HG03565 (cell line): ENCODE measurements around the gene CFAP74.
"Not testable (repeated sequence)": the region's sequence is repeated elsewhere in the genome, so short reads cannot be mapped to it uniquely, and the experiment has no call there.

Experiments
- ATAC-seq: cut with Tn5 transposase; IDR thresholded peaks from one replicate; pipeline ENCODE4 v1.9.1; 2021; ENCODE audit warnings: mild to moderate bottlenecking, moderate library complexity; ENCODE audit not compliant: unreplicated experiment

The CFAP74 gene

DNA sequence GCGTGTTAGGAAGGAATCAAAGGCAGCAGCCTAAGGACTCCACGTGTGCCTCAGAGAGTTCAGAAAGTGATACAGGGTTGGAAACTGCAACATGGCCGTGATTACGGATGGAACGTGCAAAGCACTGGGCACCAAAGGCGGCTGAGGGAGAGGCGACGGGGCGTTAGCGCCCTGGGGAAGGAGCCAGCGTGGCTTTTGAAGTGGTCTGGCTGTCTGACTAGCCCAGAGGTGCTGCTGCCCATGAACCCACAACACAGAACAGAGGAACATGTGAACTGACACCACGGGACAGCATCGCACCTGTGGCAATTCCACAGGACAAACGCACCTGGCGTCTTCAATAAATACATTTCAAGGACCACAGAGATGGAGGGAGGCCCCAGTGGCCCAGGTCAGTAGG is 66.5 kb downstream of the CFAP74 start:
- no peak for ATAC-seq

DNA sequence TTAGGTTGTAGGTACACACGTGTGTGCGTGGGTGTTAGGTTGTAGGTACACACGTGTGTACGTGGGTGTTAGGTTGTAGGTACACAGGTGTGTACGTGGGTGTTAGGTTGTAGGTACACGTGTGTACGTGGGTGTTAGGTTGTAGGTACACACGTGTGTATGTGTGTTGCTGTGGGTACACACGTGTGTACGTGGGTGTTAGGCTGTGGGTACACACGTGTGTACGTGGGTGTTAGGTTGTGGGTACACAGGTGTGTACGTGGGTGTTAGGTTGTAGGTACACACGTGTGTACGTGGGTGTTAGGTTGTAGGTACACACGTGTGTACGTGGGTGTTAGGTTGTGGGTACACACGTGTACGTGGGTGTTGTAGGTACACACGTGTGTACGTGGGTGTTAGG is 68.7 kb downstream of the CFAP74 start:
- not testable (repeated sequence) for ATAC-seq

DNA sequence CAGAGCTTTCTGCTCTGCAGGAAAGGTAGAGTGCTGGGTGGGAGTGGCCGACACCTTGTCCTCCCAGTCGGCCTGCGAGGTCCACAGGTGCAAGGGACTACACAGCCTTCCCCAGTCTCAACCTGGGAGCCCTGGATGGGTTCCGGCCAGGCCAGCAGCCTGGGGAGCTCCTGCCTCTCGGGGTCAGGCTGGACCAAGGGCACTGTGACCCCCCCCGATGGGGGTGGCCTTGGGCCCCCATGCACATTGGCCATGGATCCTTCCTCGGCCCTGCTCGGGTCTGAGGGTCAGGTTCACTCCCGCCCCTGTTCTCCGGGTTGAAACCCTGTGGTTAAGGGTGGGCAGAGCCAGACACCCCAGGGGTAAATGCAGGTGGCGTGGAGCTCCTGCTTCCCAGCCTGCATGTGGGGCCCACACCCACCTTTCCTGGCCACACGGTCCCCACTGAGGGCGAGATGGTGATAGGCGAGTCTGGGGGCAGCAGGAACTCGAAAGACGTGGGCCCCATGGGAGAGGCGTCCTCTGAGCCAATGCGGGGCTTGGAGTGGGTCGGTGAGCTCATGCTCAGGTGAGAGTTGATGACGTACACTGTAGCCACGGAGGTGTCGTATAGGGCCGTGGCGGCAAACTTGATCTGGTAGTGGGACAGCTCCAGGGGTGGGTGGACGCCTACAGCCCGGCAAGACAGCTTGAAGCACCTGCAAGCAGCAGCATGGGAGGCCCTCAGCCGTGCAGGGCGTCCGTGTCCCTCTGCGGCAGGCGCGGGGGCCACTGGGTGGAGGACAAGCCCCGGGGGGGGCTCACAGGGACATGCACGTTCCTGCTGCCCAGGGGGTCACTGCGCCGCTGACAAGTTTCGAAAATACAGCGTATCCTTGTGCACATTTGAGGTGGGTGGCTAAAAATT is 73.7 kb downstream of the CFAP74 start:
- no peak for ATAC-seq

DNA sequence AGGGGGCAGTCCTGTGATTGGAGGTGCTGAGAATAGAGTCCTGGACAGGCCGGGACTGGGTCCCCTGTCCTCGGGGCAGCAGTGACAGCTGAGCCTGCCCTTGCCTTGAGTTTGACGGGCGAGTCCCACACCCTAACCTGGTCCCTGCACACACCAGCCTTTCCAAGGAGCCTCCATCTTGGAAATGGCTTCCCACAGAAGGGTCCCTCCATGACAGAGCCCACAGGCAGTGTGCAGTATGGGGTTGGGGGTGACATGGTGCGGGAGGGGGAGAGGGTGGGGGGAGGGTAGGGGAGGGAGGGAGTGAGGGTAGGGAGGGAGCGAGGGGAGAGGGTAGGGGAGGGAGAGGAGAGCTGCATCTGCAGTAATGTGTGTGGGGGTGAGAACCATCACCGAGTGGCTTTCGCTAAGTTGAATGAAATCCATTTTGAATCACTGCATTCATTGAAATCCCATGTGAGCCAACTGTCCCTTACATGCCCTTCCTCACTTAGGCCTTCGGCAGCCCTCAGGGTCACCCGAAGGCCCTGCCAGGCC is 74.4 kb downstream of the CFAP74 start:
- no peak for ATAC-seq

DNA sequence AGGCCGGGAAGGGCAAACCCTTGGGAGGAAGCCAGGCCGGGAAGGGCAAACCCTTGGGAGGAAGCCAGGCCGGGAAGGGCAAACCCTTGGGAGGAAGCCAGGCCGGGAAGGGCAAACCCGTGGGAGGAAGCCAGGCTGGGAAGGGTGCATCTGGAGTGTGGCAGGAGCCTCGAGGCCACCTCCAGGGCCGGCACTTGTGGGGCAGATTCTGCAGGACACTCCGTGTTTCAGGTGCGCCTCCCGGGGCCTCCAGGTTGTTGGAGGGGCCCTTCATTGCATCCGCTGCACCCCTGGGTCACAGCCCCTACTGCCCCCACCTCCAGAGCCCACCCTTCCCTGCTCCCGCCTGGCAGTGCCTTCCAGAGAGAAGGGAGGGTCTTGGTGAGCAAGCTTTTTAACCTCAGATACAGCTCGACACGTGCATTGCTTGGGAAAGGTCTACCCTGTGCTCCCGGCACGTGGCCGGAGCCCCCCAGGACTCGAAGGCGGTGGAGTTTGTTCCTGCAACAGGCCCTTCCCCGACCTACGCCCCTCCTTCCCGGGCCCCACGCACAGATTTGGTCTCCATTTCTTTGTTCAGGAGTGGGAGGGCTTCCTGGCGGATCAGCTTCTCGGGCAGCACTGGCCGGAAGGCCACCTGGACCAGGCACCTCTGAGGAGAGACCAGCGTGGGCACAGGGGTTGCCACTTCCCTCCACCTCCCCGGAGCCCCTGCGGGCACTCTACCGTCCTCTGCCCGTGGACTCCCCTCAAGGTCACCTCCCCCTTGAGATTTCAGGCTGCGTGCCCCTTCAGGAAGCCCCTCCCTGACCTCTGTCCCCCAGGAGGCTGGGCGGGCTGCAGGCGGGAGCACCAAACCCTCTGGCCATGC is 75.1 kb downstream of the CFAP74 start:
- no peak for ATAC-seq

DNA sequence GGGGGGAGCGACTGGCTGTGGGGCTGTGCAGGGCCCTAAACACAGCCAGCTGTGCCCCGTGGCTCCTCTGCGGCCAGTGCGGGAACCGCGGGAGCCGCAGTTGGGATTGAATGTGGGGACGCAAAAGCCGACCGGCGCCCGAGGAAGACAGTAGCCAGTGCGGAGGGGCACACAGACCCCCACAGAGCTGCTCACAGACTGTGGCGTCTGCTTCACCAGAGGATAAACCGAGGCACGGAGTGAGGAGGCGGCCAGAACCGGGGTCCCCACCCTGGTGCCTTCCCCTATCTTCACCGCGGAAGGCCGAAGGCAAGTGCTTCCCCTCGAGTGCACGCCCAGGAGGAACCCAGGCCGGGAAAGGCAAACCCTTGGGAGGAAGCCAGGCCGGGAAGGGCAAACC is 75.8 kb downstream of the CFAP74 start:
- ATAC-seq, result no peak

DNA sequence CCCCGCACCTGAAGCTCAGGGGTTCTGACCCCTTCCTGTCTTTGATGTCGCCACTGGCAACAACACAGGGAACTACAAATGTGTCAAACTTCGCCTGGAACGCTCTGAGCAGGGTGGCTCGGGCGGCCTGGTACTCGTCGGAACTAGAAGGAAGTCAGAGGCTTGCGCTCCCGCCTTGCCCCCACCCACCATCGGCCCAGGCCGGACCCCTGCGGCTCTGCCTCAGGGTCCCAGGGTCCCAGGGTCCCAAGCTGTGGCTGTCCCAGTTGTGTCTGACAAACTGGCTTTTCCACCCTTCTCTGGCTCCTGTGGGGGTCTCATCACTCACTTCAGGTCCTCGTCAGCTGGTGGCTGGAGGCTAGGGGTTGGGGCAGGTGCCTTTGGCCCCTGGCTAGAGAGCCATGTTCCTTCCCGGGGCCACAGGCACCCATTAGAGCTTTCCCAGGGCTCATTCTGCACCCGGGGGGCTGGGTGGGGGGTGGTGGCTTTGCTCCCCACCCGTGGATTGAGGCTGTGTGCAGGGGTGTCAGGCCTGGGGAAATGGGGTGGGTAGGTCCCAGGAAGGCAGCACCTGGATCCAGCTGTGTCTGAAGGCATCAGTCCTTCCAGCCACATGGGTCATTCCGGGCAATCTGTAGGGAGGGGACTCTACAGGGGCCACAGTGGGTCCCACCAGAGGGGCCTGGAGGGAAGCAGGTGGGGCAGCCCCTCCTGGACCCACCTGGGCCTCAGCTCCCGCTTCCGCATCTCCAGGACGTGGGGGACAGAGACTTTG is 76.5 kb downstream of the CFAP74 start:
- no peak for ATAC-seq

DNA sequence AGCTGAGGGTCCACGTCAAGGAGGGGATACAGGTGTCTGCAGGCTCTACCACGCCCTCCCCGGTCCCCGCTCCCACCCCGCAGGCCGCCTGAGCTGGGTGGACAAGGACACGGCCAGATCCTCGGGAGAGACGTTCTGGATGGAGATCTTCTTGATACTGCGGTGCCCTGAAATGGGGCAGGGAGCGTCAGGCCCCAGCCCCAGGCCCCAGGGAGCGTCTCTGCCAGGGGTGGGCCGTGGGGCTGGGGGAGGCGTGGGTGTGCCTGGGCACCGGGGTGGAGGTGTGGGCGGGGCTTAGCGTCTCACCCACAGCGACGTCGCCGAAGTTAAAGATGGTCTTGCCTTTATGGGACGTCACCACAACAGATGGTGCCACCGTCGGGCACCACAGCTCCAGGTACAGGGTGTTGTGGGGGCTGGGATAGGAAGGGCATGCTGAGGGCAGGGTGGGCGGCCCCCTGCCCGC is 77.2 kb downstream of the CFAP74 start:
- no peak for ATAC-seq

DNA sequence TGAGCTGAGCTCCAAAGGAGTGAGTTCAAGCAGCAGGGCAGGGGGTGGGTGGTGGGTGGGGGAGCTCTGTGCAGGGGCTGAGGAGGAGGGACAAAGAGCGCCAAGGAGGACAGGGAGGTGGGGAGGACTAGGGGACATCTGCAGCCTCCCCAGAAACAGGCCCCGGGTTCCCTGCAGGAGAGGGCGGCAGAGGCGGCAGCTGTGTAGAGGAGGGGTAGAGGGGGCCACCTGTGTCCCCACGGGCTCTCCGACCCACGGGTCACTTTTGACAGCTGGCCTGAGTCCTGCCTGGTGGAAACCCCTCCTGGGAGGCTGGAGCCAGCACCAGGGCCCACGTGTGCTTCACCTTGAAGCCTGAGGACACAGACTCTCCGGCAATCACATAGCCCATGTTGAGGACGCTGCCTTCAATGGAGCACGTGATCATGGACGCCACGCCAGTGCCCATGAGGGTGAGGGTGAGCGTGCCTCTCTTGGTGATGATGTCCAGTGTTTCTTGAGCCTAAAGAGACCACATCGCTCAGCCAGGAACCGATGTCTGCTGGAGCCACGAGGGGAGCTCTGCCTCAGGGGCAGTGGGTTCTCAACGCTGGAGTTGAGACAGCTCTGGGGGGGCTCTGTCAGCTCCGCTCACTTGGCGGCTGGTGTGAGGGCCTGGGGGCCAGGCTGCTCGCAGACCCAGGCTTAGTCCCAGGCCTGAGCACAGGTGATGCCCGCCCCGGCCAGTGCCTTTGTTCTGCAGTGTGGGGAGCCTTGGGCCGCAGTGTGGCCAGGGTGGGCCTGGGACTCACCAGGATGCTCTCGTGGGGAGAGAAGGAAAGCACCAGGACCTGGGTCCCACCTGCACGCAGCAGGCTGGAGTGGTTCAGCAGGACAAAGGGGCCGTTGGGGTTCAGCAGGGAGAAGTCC is 77.9 kb downstream of the CFAP74 start:
- ATAC-seq, result no peak

DNA sequence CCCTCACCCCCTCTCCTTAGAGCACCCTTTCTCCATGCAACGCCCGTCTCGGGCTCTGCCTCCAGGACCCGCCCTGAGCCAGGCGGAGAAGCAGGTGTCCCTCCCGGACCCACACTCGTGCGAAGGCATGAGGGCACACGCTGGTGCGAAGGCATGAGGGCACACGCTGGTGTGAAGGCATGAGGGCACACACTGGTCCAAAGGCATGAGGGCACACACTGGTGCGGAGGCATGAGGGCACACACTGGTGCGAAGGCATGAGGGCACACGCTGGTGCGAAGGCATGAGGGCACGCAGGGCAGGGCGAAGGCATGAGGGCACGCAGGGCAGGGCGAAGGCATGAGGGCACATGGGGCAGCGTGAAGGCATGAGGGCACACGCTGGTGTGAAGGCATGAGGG is 78.7 kb downstream of the CFAP74 start:
- no peak for ATAC-seq

DNA sequence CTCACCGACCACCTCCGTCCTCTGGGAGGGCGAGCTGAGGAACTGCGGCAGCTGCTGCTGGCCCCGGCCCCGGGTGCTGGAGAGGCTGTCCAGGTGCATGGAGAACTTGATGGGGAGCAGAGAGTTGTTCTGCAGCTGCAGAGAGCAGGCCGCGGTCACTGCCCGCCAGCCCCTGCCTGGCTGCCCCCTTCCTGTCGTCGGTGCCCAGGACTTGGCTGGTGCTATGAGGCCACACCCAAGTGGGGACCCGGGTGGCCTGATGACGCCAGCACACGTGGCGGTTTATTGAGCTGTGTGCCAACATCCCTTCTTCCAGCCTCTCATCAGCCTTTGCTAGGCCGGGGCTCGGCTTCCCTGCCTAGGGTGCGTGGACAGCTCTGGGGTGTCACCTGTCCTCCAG is 79.2 kb downstream of the CFAP74 start:
- no peak for ATAC-seq

DNA sequence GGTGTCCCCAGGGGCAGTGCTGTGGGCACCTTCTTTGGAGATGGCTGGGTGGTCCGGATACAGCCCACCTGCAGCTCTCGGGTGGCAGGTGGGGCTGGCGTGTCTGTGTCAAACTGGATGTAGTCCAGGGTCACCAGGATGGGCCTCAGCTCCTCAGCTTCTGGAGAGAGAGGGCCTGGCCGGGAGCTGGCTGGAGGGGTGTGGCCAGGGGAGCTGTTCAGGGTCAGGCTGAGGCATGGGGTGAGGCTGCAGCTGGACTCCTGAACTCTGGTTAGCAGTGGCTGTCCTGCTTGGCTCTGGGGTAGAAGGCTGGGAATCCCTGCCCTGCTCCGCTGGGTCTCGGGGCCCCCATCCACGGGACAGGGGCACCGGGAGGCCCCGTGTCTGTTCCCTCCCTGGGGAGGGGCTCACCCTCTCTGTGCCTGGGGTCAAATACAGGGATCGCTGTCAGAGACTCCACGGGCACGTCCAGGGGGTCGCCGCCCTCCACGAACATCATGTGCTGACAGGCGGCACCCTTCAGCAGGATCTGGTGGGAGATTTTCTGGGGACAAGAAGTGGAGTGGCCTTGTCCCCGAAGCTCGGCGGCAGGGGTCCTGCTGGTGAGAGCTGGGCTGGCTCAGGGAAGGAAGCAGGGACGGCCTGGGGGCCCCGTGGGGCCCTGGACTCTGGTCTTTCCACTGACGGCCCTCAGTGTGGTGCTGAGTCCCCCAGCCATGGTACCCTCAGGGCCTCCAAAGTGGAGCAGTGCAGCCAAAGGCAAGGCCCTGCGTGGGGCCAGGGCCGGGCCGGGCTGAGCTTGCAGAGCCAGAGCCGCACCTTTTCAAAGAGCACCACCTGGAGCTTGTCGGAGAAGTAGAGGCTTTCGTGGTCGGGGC is 80.4 kb downstream of the CFAP74 start:
- no peak for ATAC-seq

DNA sequence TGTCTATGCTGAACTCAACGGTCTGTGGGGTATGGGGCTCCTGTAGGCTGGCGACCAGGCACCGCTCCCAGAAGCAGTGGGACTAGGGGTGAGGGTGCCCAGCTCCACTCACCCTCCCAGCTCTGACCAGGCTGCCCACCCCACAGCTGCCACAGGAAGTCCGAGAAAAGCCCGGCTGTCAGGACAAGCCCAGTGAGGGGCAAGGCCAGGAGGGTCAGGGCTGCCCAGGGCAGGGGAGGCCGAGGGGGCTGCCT is 81.0 kb downstream of the CFAP74 start:
- ATAC-seq, result no peak

DNA sequence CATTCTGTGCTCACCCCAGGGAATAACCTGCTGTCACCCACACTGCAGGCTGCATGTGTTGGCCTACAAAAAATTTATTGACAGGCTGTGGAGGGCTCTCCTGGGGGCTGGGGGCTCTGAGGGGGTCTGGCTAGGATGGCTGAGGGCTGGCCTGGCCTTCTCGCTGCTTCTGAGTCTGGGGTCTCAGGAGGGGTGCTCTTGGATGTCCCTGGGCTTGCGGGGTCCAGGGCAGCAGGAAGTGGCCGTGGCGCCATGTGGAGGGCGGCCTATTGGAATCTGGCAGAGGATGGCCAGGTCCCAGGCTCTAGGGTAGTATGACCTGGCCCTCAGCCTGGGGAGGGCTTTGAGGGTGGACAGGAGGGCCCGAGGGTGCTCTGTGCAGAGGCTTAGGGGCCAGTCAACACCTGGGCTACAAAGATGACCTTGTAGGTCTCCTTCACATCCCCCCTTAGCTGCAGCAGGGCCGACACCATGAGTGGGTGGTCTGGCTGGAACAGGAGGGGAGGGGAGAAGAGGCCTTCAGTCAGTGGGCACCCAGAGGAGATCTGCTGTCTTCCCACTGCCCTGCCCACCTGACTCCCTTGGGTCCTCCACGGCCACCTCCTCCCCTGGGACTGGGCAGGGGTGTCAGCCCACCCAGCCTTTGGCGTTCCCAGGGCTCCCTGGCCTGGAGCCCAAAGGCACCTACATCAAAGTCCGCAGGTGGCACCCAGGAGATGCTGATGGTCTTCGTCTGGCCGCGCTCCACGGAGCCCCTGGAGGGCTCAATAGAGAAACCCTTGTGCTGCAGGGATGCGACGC is 81.5 kb downstream of the CFAP74 start:
- no peak for ATAC-seq

DNA sequence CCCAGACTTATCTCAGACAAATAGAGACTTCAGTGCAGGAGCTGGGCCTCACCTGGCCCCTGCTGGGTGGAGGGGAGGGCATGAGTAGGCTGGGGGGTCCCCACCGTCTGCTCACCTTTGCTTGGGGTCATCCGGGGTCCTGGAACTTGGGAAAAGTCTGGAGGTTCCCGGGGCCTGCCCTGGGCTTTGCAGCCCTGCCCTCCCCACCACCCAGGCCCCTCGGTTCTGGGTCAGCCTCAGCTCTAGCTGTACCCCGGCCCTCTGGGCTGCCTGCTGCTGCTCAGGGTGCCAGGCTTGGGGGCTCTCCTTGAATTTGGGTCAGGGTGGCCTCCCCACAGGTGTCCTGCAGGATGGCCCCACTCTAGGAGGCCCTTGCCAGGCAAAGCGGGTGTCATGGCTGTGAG is 82.1 kb downstream of the CFAP74 start:
- ATAC-seq, result no peak

DNA sequence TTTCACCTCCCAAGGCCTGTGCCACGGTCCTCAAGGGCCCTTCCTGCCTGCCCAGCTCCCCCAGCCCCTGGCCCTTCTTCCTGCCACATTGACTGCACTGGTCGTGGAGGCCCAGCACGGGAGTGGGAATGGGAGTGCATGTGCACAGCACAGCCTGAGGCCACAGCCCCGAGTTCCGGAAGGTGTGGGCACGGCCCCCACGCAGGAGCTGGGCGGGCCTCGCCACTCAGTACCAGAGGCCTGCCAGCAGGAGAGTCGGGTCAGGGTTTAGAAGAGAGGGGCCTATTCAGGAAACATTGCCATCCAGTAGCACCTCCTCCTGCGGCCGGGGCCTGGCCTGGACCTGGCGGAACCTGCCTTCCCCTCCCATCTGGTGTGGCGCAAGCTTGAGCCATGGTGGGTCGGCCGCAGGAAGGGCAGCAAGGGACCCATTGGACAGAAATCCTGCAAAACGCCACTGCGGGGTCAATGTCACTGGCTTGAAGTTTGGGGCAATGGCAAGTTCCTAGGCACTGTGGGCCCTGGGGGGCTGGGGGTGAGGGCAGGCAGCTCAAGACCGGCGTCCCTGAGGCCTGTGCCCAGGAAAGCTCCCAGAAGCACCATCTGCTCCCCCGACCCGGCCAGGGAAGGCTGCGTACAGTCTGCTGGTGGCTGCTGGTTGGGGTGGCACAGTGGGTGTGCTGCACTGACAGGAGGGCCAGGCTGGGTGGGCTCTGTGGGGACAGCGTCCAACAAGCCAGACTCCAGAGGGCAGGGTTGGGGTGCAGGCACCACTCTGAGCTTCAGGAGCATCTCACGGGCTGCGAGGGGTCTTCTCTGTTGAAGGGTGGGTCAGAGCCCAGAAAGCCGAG is 82.8 kb downstream of the CFAP74 start:
- ATAC-seq, result no peak

DNA sequence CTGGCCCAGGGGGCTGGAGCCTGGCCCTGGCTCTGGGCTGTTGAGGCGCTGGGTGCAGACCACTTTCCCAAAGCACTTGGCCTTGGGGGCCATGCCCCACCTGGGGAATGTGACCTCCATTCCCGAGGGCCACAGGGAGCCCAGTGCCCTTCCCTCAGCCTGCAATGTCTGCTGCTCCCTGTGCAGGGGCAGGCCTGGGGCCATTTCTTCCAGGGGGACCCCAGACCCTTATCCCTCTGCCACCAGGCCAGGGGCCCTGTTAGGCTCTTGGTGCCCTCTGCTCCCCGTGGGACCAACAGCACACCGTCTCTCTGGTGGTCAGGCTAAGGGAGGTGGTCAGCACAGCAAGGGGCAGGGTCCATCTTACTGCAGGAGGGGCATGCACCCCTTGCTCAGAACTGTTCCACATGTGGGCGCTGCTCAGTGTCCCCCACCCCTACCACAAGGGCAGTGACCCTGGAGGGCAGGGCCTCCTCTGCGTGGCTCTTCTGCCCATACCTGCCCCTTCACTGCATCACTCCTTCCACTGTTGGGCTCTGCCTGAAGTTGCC is 83.5 kb downstream of the CFAP74 start:
- ATAC-seq, result no peak
